Neural cell (in vitro differentiated cells): ENCODE data around the gene SLC43A3. TPM values are rescaled to one million over a fixed set of nuclear protein-coding genes. Genes with fewer than 3 reads are reported as not detected.

Source experiments
- H2AFZ ChIP-seq: fragments of 200-600, 300-800 bp; sonication (generic), shearing (Covaris generic); 2 replicates; pipeline ENCODE4 v1.6.0; 2014; ENCODE audit warnings: low read depth, mild to moderate bottlenecking, antibody characterized with exemption, low read length, moderate library complexity
- H3F3A ChIP-seq: fragments of 200-600 bp; shearing (Covaris generic); 2 replicates; pipeline ENCODE4 v1.6.1; 2016; ENCODE audit warnings: mild to moderate bottlenecking, moderate library complexity, mixed read lengths, antibody characterized with exemption, low read length; ENCODE audit not compliant: insufficient read depth, poor library complexity, severe bottlenecking
- H3K27ac ChIP-seq: fragments of 200-600, 300-800 bp; sonication (generic), shearing (Covaris generic); 2 replicates; pipeline ENCODE4 v1.5.1; 2014; ENCODE audit warnings: mild to moderate bottlenecking, low read length, moderate library complexity
- H3K27me3 ChIP-seq: fragments of 300-800, 200-600 bp; sonication (generic), shearing (Covaris generic); 2 replicates; pipeline ENCODE4 v1.6.0; 2014; ENCODE audit warnings: mild to moderate bottlenecking, low read depth, low read length, moderate library complexity; ENCODE audit not compliant: insufficient read depth
- H3K36me3 ChIP-seq: fragments of 300-800, 200-600 bp; sonication (generic), shearing (Covaris generic); 2 replicates; pipeline ENCODE4 v1.5.1; 2014; ENCODE audit warnings: mild to moderate bottlenecking, antibody characterized with exemption, low read length, moderate library complexity; ENCODE audit not compliant: insufficient read depth
- H3K4me2 ChIP-seq: fragments of 300-800, 200-600 bp; sonication (generic), shearing (Covaris generic); 2 replicates; pipeline ENCODE4 v1.6.0; 2014; ENCODE audit warnings: mild to moderate bottlenecking, low read length
- H3K4me3 ChIP-seq: fragments of 300-800, 200-600 bp; sonication (generic), shearing (Covaris generic); 2 replicates; pipeline ENCODE4 v1.5.1; 2014; ENCODE audit warnings: mild to moderate bottlenecking, low read length, moderate library complexity
- H3K79me2 ChIP-seq: fragments of 200-600 bp; shearing (Covaris generic); replicated peaks from 2 replicates; pipeline ENCODE4 v1.6.0; 2014; ENCODE audit warnings: mild to moderate bottlenecking, low read length, moderate library complexity; ENCODE audit not compliant: insufficient read depth
- H3K9ac ChIP-seq: fragments of 300-800, 200-600 bp; sonication (generic), shearing (Covaris generic); 2 replicates; pipeline ENCODE4 v1.6.1; 2016; ENCODE audit warnings: mild to moderate bottlenecking, low read length, mixed read lengths
- H3K9me2 ChIP-seq: fragments of 200-600 bp; shearing (Covaris generic); 2 replicates; pipeline ENCODE4 v1.6.1; 2016; ENCODE audit warnings: mild to moderate bottlenecking, low read length, mixed read lengths; ENCODE audit not compliant: insufficient read depth
- H3K9me3 ChIP-seq: fragments of 200-600, 300-800 bp; sonication (generic), shearing (Covaris generic); 2 replicates; pipeline ENCODE4 v1.6.1; 2016; ENCODE audit warnings: mild to moderate bottlenecking, mixed run types, low read length, moderate library complexity, mixed read lengths
- H4K20me1 ChIP-seq: fragments of 200-600 bp; shearing (Covaris generic); 2 replicates; pipeline ENCODE4 v1.6.1; 2016; ENCODE audit warnings: mild to moderate bottlenecking, mixed run types; ENCODE audit not compliant: insufficient read depth
- EP300 ChIP-seq: fragments of 450-650 bp; conservative IDR thresholded peaks from 2 replicates; pipeline ENCODE4 v1.6.1; 2014; ENCODE audit warnings: antibody characterized with exemption, mild to moderate bottlenecking, moderate library complexity; ENCODE audit not compliant: poor library complexity, severe bottlenecking
- EZH2 ChIP-seq: fragments of 200-600, 300-800 bp; shearing (Covaris generic), sonication (generic); IDR thresholded peaks from 2 replicates; pipeline ENCODE4 v1.6.1; 2014; ENCODE audit warnings: antibody characterized with exemption, low read length, borderline replicate concordance, mild to moderate bottlenecking; ENCODE audit not compliant: insufficient read depth, poor library complexity, severe bottlenecking
- MXI1 ChIP-seq: fragments of 450-650 bp; conservative IDR thresholded peaks from 2 replicates; pipeline ENCODE4 v1.6.1; 2014; ENCODE audit warnings: antibody characterized with exemption, mild to moderate bottlenecking; ENCODE audit not compliant: poor library complexity, severe bottlenecking
- POLR2AphosphoS5 ChIP-seq: IDR thresholded peaks from 2 replicates; pipeline ENCODE4 v1.6.1; 2012
- RAD21 ChIP-seq: fragments of 450-650 bp; conservative IDR thresholded peaks from 2 replicates; pipeline ENCODE4 v1.6.1; 2014; ENCODE audit warnings: antibody characterized with exemption, mild to moderate bottlenecking, moderate library complexity
- REST ChIP-seq: IDR thresholded peaks from 2 replicates; pipeline ENCODE4 v1.6.1; 2012; ENCODE audit warnings: borderline replicate concordance
- SMC3 ChIP-seq: fragments of 450-650 bp; conservative IDR thresholded peaks from 2 replicates; pipeline ENCODE4 v1.6.1; 2014; ENCODE audit warnings: antibody characterized with exemption, mild to moderate bottlenecking, moderate library complexity; ENCODE audit not compliant: poor library complexity
- TAF1 ChIP-seq: IDR thresholded peaks from 2 replicates; pipeline ENCODE4 v1.6.1; 2012; ENCODE audit warnings: low read depth
- polyA plus RNA-seq: library from polyadenylated mRNA; depleted of rRNA; stranded (reverse); fragments of >200 nt; gene quantifications from 2 replicates; pipeline ENCODE4 v1.2.3, GENCODE V29; 2014
- TF ChIP-seq, protein P1 (sequence below): fragments of 450-650 bp; IDR thresholded peaks from 2 replicates; pipeline ENCODE4 v1.5.1; 2014; ENCODE audit warnings: antibody characterized with exemption, mild to moderate bottlenecking, moderate library complexity; ENCODE audit not compliant: poor library complexity, severe bottlenecking

SLC43A3 gene
- polyA plus RNA-seq, 1 donor from 2014 or later: 0.33 TPM

GRCh38 chr11:57391539-57391938 lies 35.4 kb downstream of the SLC43A3 start:
- Histone ChIP-seq H3K9me3 (no peaks in the 10 kb centered on the region), H3F3A (no peaks in the 10 kb centered on the region), H3K4me3 (no peak overlapping the region), H3K79me2 (no peaks in the 10 kb centered on the region), H3K36me3 (no peaks in the 10 kb centered on the region), H3K9me2 (no peaks in the 10 kb centered on the region), H3K27me3 (no peaks in the 10 kb centered on the region), H3K4me2 (no peak overlapping the region), H3K9ac (no peak overlapping the region), H4K20me1 (no peaks in the 10 kb centered on the region), H3K27ac (no peak overlapping the region), H2AFZ (no peak overlapping the region)
- TF ChIP-seq, protein P1, sequence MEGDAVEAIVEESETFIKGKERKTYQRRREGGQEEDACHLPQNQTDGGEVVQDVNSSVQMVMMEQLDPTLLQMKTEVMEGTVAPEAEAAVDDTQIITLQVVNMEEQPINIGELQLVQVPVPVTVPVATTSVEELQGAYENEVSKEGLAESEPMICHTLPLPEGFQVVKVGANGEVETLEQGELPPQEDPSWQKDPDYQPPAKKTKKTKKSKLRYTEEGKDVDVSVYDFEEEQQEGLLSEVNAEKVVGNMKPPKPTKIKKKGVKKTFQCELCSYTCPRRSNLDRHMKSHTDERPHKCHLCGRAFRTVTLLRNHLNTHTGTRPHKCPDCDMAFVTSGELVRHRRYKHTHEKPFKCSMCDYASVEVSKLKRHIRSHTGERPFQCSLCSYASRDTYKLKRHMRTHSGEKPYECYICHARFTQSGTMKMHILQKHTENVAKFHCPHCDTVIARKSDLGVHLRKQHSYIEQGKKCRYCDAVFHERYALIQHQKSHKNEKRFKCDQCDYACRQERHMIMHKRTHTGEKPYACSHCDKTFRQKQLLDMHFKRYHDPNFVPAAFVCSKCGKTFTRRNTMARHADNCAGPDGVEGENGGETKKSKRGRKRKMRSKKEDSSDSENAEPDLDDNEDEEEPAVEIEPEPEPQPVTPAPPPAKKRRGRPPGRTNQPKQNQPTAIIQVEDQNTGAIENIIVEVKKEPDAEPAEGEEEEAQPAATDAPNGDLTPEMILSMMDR: no peak
- TF ChIP-seq POLR2AphosphoS5 (no peak), EP300 (no peak), MXI1 (no peak), TAF1 (no peak), SMC3 (no peak), RAD21 (no peak), EZH2 (no peak), REST (no peak)

- Histone ChIP-seq H3K9me2 (no peaks in the 10 kb centered on the region), H3K27me3 (no peaks in the 10 kb centered on the region), H4K20me1 (no peaks in the 10 kb centered on the region), H3F3A (no peaks in the 10 kb centered on the region), H3K36me3 (no peaks in the 10 kb centered on the region), H3K9me3 (no peaks in the 10 kb centered on the region), H2AFZ (no peak overlapping the region), H3K79me2 (no peaks in the 10 kb centered on the region), H3K4me2 (no peak overlapping the region), H3K4me3 (no peak overlapping the region), H3K27ac (no peak overlapping the region), H3K9ac (no peak overlapping the region)
- TF ChIP-seq TAF1 (no peak), POLR2AphosphoS5 (no peak), EZH2 (no peak), EP300 (no peak), SMC3 (no peak)
These were observed 35.8 kb downstream of the SLC43A3 start for GRCh38 chr11:57391111-57391510.

DNA sequence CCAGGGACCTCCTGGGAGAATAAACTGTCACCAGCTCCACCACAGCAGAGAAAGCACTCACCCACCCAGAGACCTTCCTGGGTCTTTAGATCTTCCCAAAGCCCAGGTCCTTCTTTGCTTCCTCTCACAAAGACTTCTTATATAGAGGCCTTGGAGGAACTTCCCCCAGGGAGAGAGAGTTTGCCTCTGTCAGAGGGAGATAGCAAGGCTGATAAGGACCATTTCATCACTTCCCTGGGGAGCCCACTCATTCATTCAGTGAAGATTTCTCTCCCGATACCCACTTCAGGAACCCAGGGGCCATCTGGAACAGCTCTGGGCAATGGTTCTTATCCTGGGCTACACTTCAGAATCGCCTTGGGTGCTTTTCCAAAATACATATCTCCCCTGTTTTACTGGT lies 36.4 kb downstream of the SLC43A3 start, which contains the start of gene PRG2:
PRG2 (minus strand) TSS at position 116 of the 400 bp plus-strand sequence. CDS start 706 bp downstream, outside the sequence.
- TF ChIP-seq, protein P1: no peak
- TF ChIP-seq EP300 (no peak), MXI1 (no peak), REST (no peak), RAD21 (no peak), EZH2 (no peak), SMC3 (no peak), TAF1 (no peak), POLR2AphosphoS5 (no peak)
- no peaks in the 10 kb centered on the region for H4K20me1 ChIP-seq

More for the DNA sequence above, 36.4 kb downstream of the SLC43A3 start, which contains the start of gene PRG2:
- no peaks in the 10 kb centered on the region for H3K9me2 ChIP-seq
- no peaks in the 10 kb centered on the region for H3K9me3 ChIP-seq
- no peaks in the 10 kb centered on the region for H3F3A ChIP-seq
- no peaks in the 10 kb centered on the region for H3K79me2 ChIP-seq
- H3K4me2 ChIP-seq: no peak within 1 kb of the TSS
- no peak within 1 kb of the TSS for H2AFZ ChIP-seq
- H3K27me3 ChIP-seq: no peaks in the 10 kb centered on the region
- H3K36me3 ChIP-seq: no peaks in the 10 kb centered on the region
- H3K9ac ChIP-seq: no peak within 1 kb of the TSS
- H3K27ac ChIP-seq: no peak within 1 kb of the TSS
- H3K4me3 ChIP-seq: no peak within 1 kb of the TSS
